Activated CD8-positive, alpha-beta T cell treated with anti-CD3 and anti-CD28 coated beads, Interleukin-2, amount 10 ng/mL, durations not matched to agents 7 days and 5 days (primary cell): ENCODE data around the gene SERPINE1. TPM values are rescaled to one million over a fixed set of nuclear protein-coding genes. Genes with fewer than 3 reads are reported as not detected.

ENCODE experiments used
- ATAC-seq: fragments of 150-1000 bp; cut with Tn5 transposase; one replicate; pipeline ENCODE4 v1.10.0; 2021; ENCODE audit warnings: moderate library complexity
- CTCF ChIA-PET: fragments of 350-600 bp; sonication (Branson Sonifier 250); formaldehyde crosslinking; loops from one replicate; lab custom pipeline; 2021; ENCODE audit warnings: antibody characterized with exemption; lab: Charles Lee
- POLR2A ChIA-PET: fragments of 350-600 bp; sonication (Branson Sonifier 250); formaldehyde crosslinking; loops from one replicate; lab custom pipeline; 2021; ENCODE audit warnings: antibody characterized with exemption; lab: Charles Lee
- DNase-seq: peaks from one replicate; pipeline ENCODE4 v3.0.0-alpha.2; 2020
- H3K27ac Mint-ChIP-seq: one replicate; pipeline ENCODE4 v1.8.0; 2021; ENCODE audit warnings: mild to moderate bottlenecking, mixed read lengths
- H3K27me3 Mint-ChIP-seq: one replicate; pipeline ENCODE4 v1.8.0; 2021; ENCODE audit warnings: low read depth, mixed read lengths
- H3K36me3 Mint-ChIP-seq: one replicate; pipeline ENCODE4 v1.8.0; 2021; ENCODE audit warnings: low read depth, mixed read lengths
- H3K4me1 Mint-ChIP-seq: one replicate; pipeline ENCODE4 v1.8.0; 2021; ENCODE audit warnings: low read depth, mixed read lengths
- H3K4me3 Mint-ChIP-seq: one replicate; pipeline ENCODE4 v1.8.0; 2021; ENCODE audit warnings: mild to moderate bottlenecking, mixed read lengths
- H3K9me3 Mint-ChIP-seq: one replicate; pipeline ENCODE4 v1.8.0; 2022; ENCODE audit warnings: mixed read lengths; ENCODE audit not compliant: insufficient read depth
- total RNA-seq, 2 experiments: library from RNA; stranded (reverse); gene quantifications; one replicate each; pipeline ENCODE4 v1.2.3, GENCODE V29; 2021

Gene SERPINE1
- total RNA-seq, 2 experiments from 2014 or later = 0.47 to 0.58 TPM

GRCh38 chr7:101174322-101174854 lies 47.5 kb downstream of the SERPINE1 start:
- Mint-ChIP-seq H3K9me3 (no peaks in the 10 kb centered on the region), H3K4me1 (peaks cover 46% of the 10 kb centered on the region), H3K4me3 (peak overlapping the region; percentile 49), H3K27me3 (peaks cover 83% of the 10 kb centered on the region), H3K27ac (no peak overlapping the region), H3K36me3 (no peaks in the 10 kb centered on the region)
- CTCF ChIA-PET = interaction anchor here (0.7 to 2.8 kb wide), 8 partner anchors 9 to 116 kb away, joined by 3 to 34 read pairs (median 6); partner anchors contain the start of gene VGF
- ATAC-seq (no peak), DNase-seq (no peak)
- POLR2A ChIA-PET = interaction anchor here (1.2 to 1.3 kb wide), 2 partner anchors 9 to 43 kb away, joined by 3 read pairs; partner anchors contain the start of genes VGF and ZNHIT1

- H3K9me3 Mint-ChIP-seq = no peaks in the 10 kb centered on the region
- no peak for DNase-seq
- POLR2A ChIA-PET = no interaction called here
- no peaks in the 10 kb centered on the region for H3K36me3 Mint-ChIP-seq
- CTCF ChIA-PET = interaction anchor here (2.7 to 2.8 kb wide), 2 partner anchors 17 to 32 kb away, joined by 14 to 19 read pairs; no protein-coding TSS in a partner anchor
- no peak overlapping the region for H3K27ac Mint-ChIP-seq
- no peak for ATAC-seq
- H3K27me3 Mint-ChIP-seq = peaks cover 83% of the 10 kb centered on the region
- H3K4me1 Mint-ChIP-seq = peaks cover 33% of the 10 kb centered on the region
- no peak overlapping the region for H3K4me3 Mint-ChIP-seq
Observed at GRCh38 chr7:101175664-101176063, 48.8 kb downstream of the SERPINE1 start.

GRCh38 chr7:101177644-101178043 lies 50.7 kb downstream of the SERPINE1 start:
- CTCF ChIA-PET = interaction anchor here (1.1 to 2.7 kb wide), 4 partner anchors 10 to 40 kb away, joined by 3 to 14 read pairs (median 8); partner anchors contain the start of genes PLOD3 and ZNHIT1
- Mint-ChIP-seq H3K4me3 (no peak overlapping the region), H3K9me3 (no peaks in the 10 kb centered on the region), H3K27me3 (peaks cover 80% of the 10 kb centered on the region), H3K4me1 (peaks cover 18% of the 10 kb centered on the region), H3K27ac (no peak overlapping the region), H3K36me3 (no peaks in the 10 kb centered on the region)
- ATAC-seq = no peak
- POLR2A ChIA-PET = no interaction called here
- no peak for DNase-seq

GRCh38 chr7:101179117-101179516 lies 52.2 kb downstream of the SERPINE1 start:
- Mint-ChIP-seq H3K4me3 (no peak overlapping the region), H3K36me3 (no peaks in the 10 kb centered on the region), H3K27me3 (peaks cover 70% of the 10 kb centered on the region), H3K9me3 (no peaks in the 10 kb centered on the region), H3K27ac (no peak overlapping the region), H3K4me1 (peaks cover 8% of the 10 kb centered on the region)
- DNase-seq (no peak), ATAC-seq (no peak)
- ChIA-PET CTCF (no interaction called here), POLR2A (no interaction called here)

- ChIA-PET CTCF (interaction anchor here (1.8 kb wide), 1 partner anchor 36 kb away, joined by 5 read pairs; no protein-coding TSS in a partner anchor), POLR2A (no interaction called here)
- Mint-ChIP-seq H3K27me3 (peaks cover 65% of the 10 kb centered on the region), H3K27ac (no peak overlapping the region), H3K4me1 (peaks cover 2% of the 10 kb centered on the region), H3K9me3 (no peaks in the 10 kb centered on the region), H3K36me3 (no peaks in the 10 kb centered on the region), H3K4me3 (no peak overlapping the region)
- ATAC-seq (no peak), DNase-seq (no peak)
Observed at GRCh38 chr7:101179713-101180112, 52.8 kb downstream of the SERPINE1 start.

- Mint-ChIP-seq H3K4me3 (no peak within 1 kb of the TSS), H3K27ac (no peak within 1 kb of the TSS), H3K9me3 (no peaks in the 10 kb centered on the region), H3K27me3 (peaks cover 63% of the 10 kb centered on the region), H3K4me1 (peaks cover 2% of the 10 kb centered on the region), H3K36me3 (no peaks in the 10 kb centered on the region)
- no peak for ATAC-seq
- ChIA-PET CTCF (interaction anchor here (1.8 kb wide), 1 partner anchor 36 kb away, joined by 5 read pairs; no protein-coding TSS in a partner anchor), POLR2A (no interaction called here)
- no peak for DNase-seq
Observed at GRCh38 chr7:101180130-101180755, 53.3 kb downstream of the SERPINE1 start, which contains the start of gene NAT16. Gene NAT16, minus strand, starts transcription at chr7:101180293. Its CDS starts 5,486 bp downstream, at chr7:101174807.

- ATAC-seq (no peak), DNase-seq (no peak)
- H3K9me3 Mint-ChIP-seq = no peaks in the 10 kb centered on the region
- POLR2A ChIA-PET = no interaction called here
- H3K27ac Mint-ChIP-seq = no peak overlapping the region
- H3K27me3 Mint-ChIP-seq = peaks cover 27% of the 10 kb centered on the region
- CTCF ChIA-PET = interaction anchor here (1.4 kb wide), 1 partner anchor 41 kb away, joined by 6 read pairs; no protein-coding TSS in a partner anchor
- H3K4me3 Mint-ChIP-seq = no peak overlapping the region
- H3K36me3 Mint-ChIP-seq = no peaks in the 10 kb centered on the region
- H3K4me1 Mint-ChIP-seq = no peaks in the 10 kb centered on the region
Observed at GRCh38 chr7:101185258-101185839, 58.4 kb downstream of the SERPINE1 start.

GRCh38 chr7:101186194-101186593 lies 59.3 kb downstream of the SERPINE1 start:
- Mint-ChIP-seq H3K27me3 (peaks cover 20% of the 10 kb centered on the region), H3K9me3 (no peaks in the 10 kb centered on the region), H3K27ac (no peak overlapping the region), H3K4me3 (no peak overlapping the region), H3K4me1 (no peaks in the 10 kb centered on the region), H3K36me3 (no peaks in the 10 kb centered on the region)
- CTCF ChIA-PET = interaction anchor here (0.7 kb wide), 1 partner anchor 15 kb away, joined by 3 read pairs; no protein-coding TSS in a partner anchor
- no peak for ATAC-seq
- DNase-seq = no peak
- POLR2A ChIA-PET = no interaction called here

- H3K4me1 Mint-ChIP-seq = no peaks in the 10 kb centered on the region
- CTCF ChIA-PET = interaction anchor here (0.7 to 1.1 kb wide), 2 partner anchors 16 to 43 kb away, joined by 3 to 6 read pairs; no protein-coding TSS in a partner anchor
- H3K27ac Mint-ChIP-seq = no peak overlapping the region
- peaks cover 19% of the 10 kb centered on the region for H3K27me3 Mint-ChIP-seq
- ATAC-seq (no peak), DNase-seq (no peak)
- H3K9me3 Mint-ChIP-seq = no peaks in the 10 kb centered on the region
- no peak overlapping the region for H3K4me3 Mint-ChIP-seq
- POLR2A ChIA-PET = no interaction called here
- H3K36me3 Mint-ChIP-seq = no peaks in the 10 kb centered on the region
Observed at GRCh38 chr7:101186844-101187428, 60.0 kb downstream of the SERPINE1 start.
